Upper lobe of left lung (tissue), 4 donors: ENCODE data around the gene PRDX1.

Experiments
- CTCF ChIP-seq, 6 experiments: fragments of 450-650 bp in 4 of 6; fragments of 200-600 bp in 2 of 6; sonication (generic) in 2 of 6; IDR thresholded peaks; one replicate each; pipeline ENCODE4 v1.5.1; 2016 to 2019; ENCODE audit warnings: antibody characterized with exemption in 6 of 6
- POLR2A ChIP-seq, 4 donors: fragments of 450-650 bp; IDR thresholded peaks; one replicate each; pipeline ENCODE4 v1.5.1; 2016 to 2017; ENCODE audit warnings: antibody characterized with exemption in 4 of 4, mild to moderate bottlenecking in 2 of 4

GRCh38 chr1:45544530-45544929 lies 22.8 kb upstream of the PRDX1 start:
- TF ChIP-seq POLR2A (IDR thresholded peaks at IDR 0.05) (no peak), CTCF (IDR thresholded peaks at IDR 0.05) (no peak)
